Ishikawa (cell line): ENCODE measurements around the gene HOXA6.

Experiments used
- FOXM1 ChIP-seq: IDR thresholded peaks from 2 replicates; pipeline ENCODE4 v1.6.1; 2012; ENCODE audit warnings: low read depth, borderline replicate concordance
- RAD21 ChIP-seq: IDR thresholded peaks from 2 replicates; pipeline ENCODE4 v1.6.1; 2012; ENCODE audit warnings: low read depth
- TAF1 ChIP-seq: IDR thresholded peaks from 2 replicates; pipeline ENCODE4 v1.6.1; 2012; ENCODE audit warnings: low read depth, mild to moderate bottlenecking
- TCF12 ChIP-seq: IDR thresholded peaks from 2 replicates; pipeline ENCODE4 v1.6.1; 2012; ENCODE audit warnings: low read depth
- TEAD4 ChIP-seq: IDR thresholded peaks from 2 replicates; pipeline ENCODE4 v1.6.1; 2012
- ZBTB7A ChIP-seq: IDR thresholded peaks from 2 replicates; pipeline ENCODE4 v1.6.1; 2012; ENCODE audit warnings: low read depth
- TF ChIP-seq, protein P1 (sequence below): IDR thresholded peaks from 2 replicates; pipeline ENCODE4 v1.6.1; 2012
- TF ChIP-seq, protein P2 (sequence below): IDR thresholded peaks from 2 replicates; pipeline ENCODE4 v1.6.1; 2012; ENCODE audit warnings: low read depth, mild to moderate bottlenecking
- TF ChIP-seq, protein P3 (sequence below): IDR thresholded peaks from 2 replicates; pipeline ENCODE4 v1.6.1; 2012

The HOXA6 gene

DNA sequence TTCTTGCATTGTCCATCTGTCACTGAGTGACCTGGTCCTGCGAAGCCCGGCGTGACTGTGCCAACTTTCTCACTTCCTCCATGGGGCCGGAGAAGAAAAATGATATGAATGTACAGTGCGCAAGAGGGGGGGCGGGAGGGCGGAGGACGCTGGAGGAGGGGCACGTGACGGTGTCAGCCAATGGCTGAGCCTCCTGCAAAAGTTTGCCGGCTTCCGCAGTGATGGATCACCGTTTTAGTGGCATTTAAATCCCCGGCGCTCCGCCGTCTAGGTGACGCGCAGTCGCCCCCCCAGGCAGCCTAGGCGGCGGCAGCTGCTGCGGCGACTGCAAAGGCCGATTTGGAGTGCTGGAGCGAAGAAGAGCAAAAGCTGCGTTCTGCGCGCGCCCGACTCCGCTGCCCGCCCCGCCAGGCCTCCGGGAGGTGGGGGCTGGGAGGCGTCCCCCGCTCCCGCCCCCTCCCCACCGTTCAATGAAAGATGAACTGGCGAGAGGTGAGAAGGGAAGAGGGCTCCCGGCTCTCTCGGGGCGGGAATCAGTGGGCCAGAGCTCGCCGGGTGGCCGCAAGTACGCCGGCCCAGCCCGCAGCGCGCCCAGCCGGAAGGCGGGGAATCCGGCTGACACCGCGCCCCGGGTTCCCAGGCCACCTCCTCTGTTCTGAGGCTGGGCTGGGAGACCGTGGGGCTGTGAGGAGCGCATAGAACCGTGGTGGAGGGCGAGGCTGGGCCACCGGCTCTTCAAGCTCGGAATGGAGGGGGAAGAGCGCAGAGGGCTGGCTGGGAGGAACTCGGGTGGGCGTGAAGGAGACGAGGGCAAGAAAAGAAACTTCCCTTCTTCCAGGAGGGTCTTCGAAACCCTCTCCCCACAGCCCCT lies 51.4 kb downstream of the HOXA6 start, which contains the start of gene HOXA1:
HOXA1 (minus strand) TSS at position 104 of the 871 bp plus-strand sequence; CDS start at position 16, 88 bp downstream.
- TF ChIP-seq, protein P1, sequence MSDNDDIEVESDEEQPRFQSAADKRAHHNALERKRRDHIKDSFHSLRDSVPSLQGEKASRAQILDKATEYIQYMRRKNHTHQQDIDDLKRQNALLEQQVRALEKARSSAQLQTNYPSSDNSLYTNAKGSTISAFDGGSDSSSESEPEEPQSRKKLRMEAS: 0 out of 2 replicates have a peak, but pooled peaks have one; percentile 6
- TF ChIP-seq, protein P2, sequence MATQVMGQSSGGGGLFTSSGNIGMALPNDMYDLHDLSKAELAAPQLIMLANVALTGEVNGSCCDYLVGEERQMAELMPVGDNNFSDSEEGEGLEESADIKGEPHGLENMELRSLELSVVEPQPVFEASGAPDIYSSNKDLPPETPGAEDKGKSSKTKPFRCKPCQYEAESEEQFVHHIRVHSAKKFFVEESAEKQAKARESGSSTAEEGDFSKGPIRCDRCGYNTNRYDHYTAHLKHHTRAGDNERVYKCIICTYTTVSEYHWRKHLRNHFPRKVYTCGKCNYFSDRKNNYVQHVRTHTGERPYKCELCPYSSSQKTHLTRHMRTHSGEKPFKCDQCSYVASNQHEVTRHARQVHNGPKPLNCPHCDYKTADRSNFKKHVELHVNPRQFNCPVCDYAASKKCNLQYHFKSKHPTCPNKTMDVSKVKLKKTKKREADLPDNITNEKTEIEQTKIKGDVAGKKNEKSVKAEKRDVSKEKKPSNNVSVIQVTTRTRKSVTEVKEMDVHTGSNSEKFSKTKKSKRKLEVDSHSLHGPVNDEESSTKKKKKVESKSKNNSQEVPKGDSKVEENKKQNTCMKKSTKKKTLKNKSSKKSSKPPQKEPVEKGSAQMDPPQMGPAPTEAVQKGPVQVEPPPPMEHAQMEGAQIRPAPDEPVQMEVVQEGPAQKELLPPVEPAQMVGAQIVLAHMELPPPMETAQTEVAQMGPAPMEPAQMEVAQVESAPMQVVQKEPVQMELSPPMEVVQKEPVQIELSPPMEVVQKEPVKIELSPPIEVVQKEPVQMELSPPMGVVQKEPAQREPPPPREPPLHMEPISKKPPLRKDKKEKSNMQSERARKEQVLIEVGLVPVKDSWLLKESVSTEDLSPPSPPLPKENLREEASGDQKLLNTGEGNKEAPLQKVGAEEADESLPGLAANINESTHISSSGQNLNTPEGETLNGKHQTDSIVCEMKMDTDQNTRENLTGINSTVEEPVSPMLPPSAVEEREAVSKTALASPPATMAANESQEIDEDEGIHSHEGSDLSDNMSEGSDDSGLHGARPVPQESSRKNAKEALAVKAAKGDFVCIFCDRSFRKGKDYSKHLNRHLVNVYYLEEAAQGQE: no peak
- TF ChIP-seq TCF12: 0 out of 2 replicates have a peak, but pooled peaks have one; percentile 33
- peak; percentile 88; the same call in 1 of the 2 replicates for TF ChIP-seq ZBTB7A
- peak; percentile 16; the same call in 1 of the 2 replicates for TF ChIP-seq RAD21
- TF ChIP-seq FOXM1: no peak
- TF ChIP-seq, protein P3, sequence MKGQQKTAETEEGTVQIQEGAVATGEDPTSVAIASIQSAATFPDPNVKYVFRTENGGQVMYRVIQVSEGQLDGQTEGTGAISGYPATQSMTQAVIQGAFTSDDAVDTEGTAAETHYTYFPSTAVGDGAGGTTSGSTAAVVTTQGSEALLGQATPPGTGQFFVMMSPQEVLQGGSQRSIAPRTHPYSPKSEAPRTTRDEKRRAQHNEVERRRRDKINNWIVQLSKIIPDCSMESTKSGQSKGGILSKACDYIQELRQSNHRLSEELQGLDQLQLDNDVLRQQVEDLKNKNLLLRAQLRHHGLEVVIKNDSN: peak; percentile 96
- TF ChIP-seq TEAD4: peak; percentile 41; the same call in 1 of the 2 replicates
- peak; percentile 53; the same call in 1 of the 2 replicates for TF ChIP-seq TAF1
